Mesenchymal stem cell (in vitro differentiated cells and primary cell): ENCODE measurements around the gene CCDC85C.
A peak's percentile ranks its signal among the peaks of the same experiment; 100 is the strongest.

Source experiments
- DNase-seq: peaks from one replicate; pipeline ENCODE4 v3.0.0-alpha.2; 2013
- H2AFZ ChIP-seq: one replicate; pipeline ENCODE4 v1.6.1; 2013; ENCODE audit warnings: low read depth, mild to moderate bottlenecking, control low read depth, inconsistent platforms, low read length, moderate library complexity
- H2AK5ac ChIP-seq: 2 replicates; pipeline ENCODE4 v1.6.1; 2013; ENCODE audit warnings: low read length, moderate library complexity, mild to moderate bottlenecking, inconsistent platforms; ENCODE audit not compliant: severe bottlenecking
- H2BK120ac ChIP-seq: one replicate; pipeline ENCODE4 v1.6.1; 2013; ENCODE audit warnings: low read depth, mild to moderate bottlenecking, inconsistent platforms, low read length, moderate library complexity
- H2BK12ac ChIP-seq, 2 experiments: one replicate each; pipeline ENCODE4 v1.6.1; 2013; ENCODE audit warnings: inconsistent platforms in 2 of 2, low read length in 2 of 2, mild to moderate bottlenecking in 2 of 2, moderate library complexity in 2 of 2, control low read depth in 1 of 2
- H2BK15ac ChIP-seq: one replicate; pipeline ENCODE4 v1.6.1; 2013; ENCODE audit warnings: mild to moderate bottlenecking, low read depth, inconsistent platforms; ENCODE audit not compliant: poor library complexity, severe bottlenecking
- H2BK5ac ChIP-seq: 2 replicates; pipeline ENCODE4 v1.6.1; 2013; ENCODE audit warnings: low read depth, mild to moderate bottlenecking, low read length, control low read depth, inconsistent platforms; ENCODE audit not compliant: poor library complexity, severe bottlenecking
- H3K14ac ChIP-seq, 2 experiments: one replicate each; pipeline ENCODE4 v1.6.1; 2013; ENCODE audit warnings: inconsistent platforms in 2 of 2, low read length in 2 of 2, control low read depth in 1 of 2, mild to moderate bottlenecking in 1 of 2, moderate library complexity in 1 of 2
- H3K18ac ChIP-seq, 2 experiments: one replicate each; pipeline ENCODE4 v1.6.1; 2013; ENCODE audit warnings: inconsistent platforms in 2 of 2, low read length in 2 of 2, control low read depth in 1 of 2, low read depth in 1 of 2, mild to moderate bottlenecking in 1 of 2
- H3K23ac ChIP-seq, 2 experiments: one replicate each; pipeline ENCODE4 v1.6.1; 2013; ENCODE audit warnings: inconsistent platforms in 2 of 2, low read length in 2 of 2, mild to moderate bottlenecking in 2 of 2, moderate library complexity in 2 of 2, control low read depth in 1 of 2
- H3K27ac ChIP-seq: 2 replicates; pipeline ENCODE4 v1.5.1; 2013; ENCODE audit warnings: mild to moderate bottlenecking, moderate library complexity, low read length, control low read depth, inconsistent platforms; ENCODE audit not compliant: poor library complexity, severe bottlenecking
- H3K27me3 ChIP-seq, 2 experiments: 2 replicates each; pipeline versions ENCODE4 v1.6.1 to v1.7.0; 2013; ENCODE audit warnings: low read length in 2 of 2, mild to moderate bottlenecking in 2 of 2, moderate library complexity in 2 of 2, control low read depth in 1 of 2, inconsistent platforms in 1 of 2; ENCODE audit not compliant: control insufficient read depth in 1 of 2, insufficient read depth in 1 of 2
- H3K36me3 ChIP-seq, 2 experiments: 2 replicates each; pipeline versions ENCODE4 v1.6.1 to v1.7.0; 2013; ENCODE audit warnings: low read length in 2 of 2, control low read depth in 1 of 2, inconsistent platforms in 1 of 2, low read depth in 1 of 2, mild to moderate bottlenecking in 1 of 2; ENCODE audit not compliant: insufficient read depth in 2 of 2, control insufficient read depth in 1 of 2
- H3K4ac ChIP-seq, 2 experiments: one replicate each; pipeline ENCODE4 v1.6.1; 2013; ENCODE audit warnings: inconsistent platforms in 2 of 2, low read length in 2 of 2, mild to moderate bottlenecking in 2 of 2, moderate library complexity in 2 of 2, control low read depth in 1 of 2, low read depth in 1 of 2
- H3K4me1 ChIP-seq: 2 replicates; pipeline ENCODE4 v1.6.1; 2013; ENCODE audit warnings: low read depth, low read length, control low read depth; ENCODE audit not compliant: control insufficient read depth, insufficient read depth
- H3K4me2 ChIP-seq: 2 replicates; pipeline ENCODE4 v1.6.1; 2013; ENCODE audit warnings: low read length, mild to moderate bottlenecking, inconsistent platforms; ENCODE audit not compliant: poor library complexity, severe bottlenecking
- H3K4me3 ChIP-seq, 2 experiments: 2 replicates each; pipeline versions ENCODE4 v1.5.1 to v1.7.0; 2013; ENCODE audit warnings: low read length in 2 of 2, mild to moderate bottlenecking in 2 of 2, control low read depth in 1 of 2, low read depth in 1 of 2; ENCODE audit not compliant: insufficient read depth in 1 of 2
- H3K79me1 ChIP-seq: replicated peaks from 2 replicates; pipeline ENCODE4 v1.6.1; 2013; ENCODE audit warnings: mild to moderate bottlenecking, control low read depth, low read length, inconsistent platforms; ENCODE audit not compliant: poor library complexity, severe bottlenecking
- H3K9ac ChIP-seq: 2 replicates; pipeline ENCODE4 v1.7.0; 2013; ENCODE audit warnings: mild to moderate bottlenecking, low read length, moderate library complexity
- H3K9me3 ChIP-seq: 2 replicates; pipeline ENCODE4 v1.7.0; 2013; ENCODE audit warnings: mild to moderate bottlenecking, low read length; ENCODE audit not compliant: control insufficient read depth
- H4K8ac ChIP-seq: one replicate; pipeline ENCODE4 v1.6.1; 2013; ENCODE audit warnings: inconsistent platforms, mild to moderate bottlenecking, low read length, moderate library complexity
- H4K91ac ChIP-seq: one replicate; pipeline ENCODE4 v1.6.1; 2013; ENCODE audit warnings: mild to moderate bottlenecking, low read length, inconsistent platforms
- WGBS: methylation state at CpG from one replicate; pipeline ENCODE4 v1.1.7; 2013; ENCODE audit warnings: mixed read lengths; 5-methylcytosine and 5-hydroxymethylcytosine counted together

The CCDC85C gene

DNA sequence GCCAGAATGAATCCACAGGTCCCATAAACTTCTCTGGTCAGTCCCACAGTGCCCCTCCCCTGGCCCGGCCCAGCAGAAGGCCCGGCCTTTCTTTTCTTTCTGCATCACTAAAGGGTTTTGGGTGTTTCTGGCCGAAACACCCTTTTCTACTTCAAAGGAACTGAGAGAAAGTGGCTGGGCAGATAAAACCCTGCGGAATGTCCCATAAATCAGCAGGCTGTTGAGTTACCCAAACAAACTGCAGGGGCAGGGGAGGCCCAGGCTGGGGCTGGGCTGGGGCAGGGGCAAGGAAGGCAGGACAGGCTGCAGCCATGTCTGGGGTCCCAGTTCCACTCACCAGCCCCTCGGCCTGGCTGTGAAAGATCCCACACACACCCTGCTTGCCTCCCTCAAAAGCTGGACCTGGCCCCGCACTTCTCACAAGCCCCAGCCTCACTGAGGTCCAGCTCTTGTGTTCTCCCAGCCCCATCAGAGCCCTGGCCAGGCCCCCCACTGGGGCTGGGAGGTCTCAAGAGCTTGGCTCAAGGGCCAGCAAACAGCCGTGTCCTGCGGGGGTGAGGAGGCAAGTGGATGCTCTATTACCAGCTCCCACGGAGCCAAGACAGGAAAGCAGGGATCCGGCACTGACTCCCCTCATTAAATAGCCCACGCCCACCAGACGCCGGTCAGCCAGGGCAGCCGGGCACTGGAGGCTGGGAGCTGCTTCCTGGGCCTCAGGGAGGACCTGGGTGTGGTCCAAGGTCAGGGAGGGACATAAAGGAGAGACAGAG lies 80.9 kb downstream of the CCDC85C start:
- Histone ChIP-seq H3K9me3 (no peaks in the 10 kb centered on the region), H4K8ac (peak overlapping the region; percentile 95), H4K91ac (peak overlapping the region; percentile 85), H2BK120ac (peak overlapping the region; percentile 50), H3K4me1 (peaks cover 50% of the 10 kb centered on the region), H2AK5ac (peak overlapping the region; percentile 67), H2BK5ac (no peak overlapping the region), H3K18ac (peak overlapping the region; percentile 79 to 82), H2BK12ac (peak overlapping the region; percentile 28 to 68), H3K14ac (no peak overlapping the region), H2BK15ac (no peak overlapping the region), H3K79me1 (no peaks in the 10 kb centered on the region), H3K36me3 (no peaks in the 10 kb centered on the region), H3K4me2 (peak overlapping the region; percentile 14), H3K27ac (no peak overlapping the region), H3K27me3 (peaks cover 0 to 5% of the 10 kb centered on the region in 2 experiments), H3K4ac (peak overlapping the region; percentile 49 to 70), H3K23ac (no peak overlapping the region), H3K9ac (peak overlapping the region; percentile 15), H2AFZ (no peak overlapping the region), H3K4me3 (no peak overlapping the region)
- DNase-seq, result peak; percentile 41
- 12% methylated on average over 12 of the region's 14 CpGs for WGBS

DNA sequence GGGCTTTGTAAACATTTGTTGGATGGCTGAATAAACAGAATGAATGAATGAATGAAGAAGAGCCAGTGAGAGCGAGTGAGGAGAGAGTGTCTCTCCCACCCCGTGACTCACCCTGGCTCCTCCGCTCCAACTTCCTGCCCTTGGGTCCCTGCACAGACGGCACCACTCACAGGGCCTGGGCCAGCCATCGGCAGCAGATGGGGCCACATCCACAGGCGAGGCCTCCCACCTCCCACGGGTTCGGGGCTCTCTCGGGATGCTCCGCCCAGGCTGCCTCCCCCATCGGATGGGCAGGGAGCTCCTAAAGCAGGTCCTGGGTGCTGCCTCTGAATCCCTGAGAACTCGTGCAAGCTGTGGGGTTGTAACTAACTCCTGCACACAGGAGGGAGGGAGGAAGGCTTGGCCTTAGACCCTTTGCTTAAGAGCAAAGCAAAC lies 81.5 kb downstream of the CCDC85C start:
- Histone ChIP-seq H3K27me3 (peaks cover 0 to 4% of the 10 kb centered on the region in 2 experiments), H3K9ac (peak overlapping the region; percentile 15)
- WGBS, result 4% methylated on average over 10 of the region's 12 CpGs

DNA sequence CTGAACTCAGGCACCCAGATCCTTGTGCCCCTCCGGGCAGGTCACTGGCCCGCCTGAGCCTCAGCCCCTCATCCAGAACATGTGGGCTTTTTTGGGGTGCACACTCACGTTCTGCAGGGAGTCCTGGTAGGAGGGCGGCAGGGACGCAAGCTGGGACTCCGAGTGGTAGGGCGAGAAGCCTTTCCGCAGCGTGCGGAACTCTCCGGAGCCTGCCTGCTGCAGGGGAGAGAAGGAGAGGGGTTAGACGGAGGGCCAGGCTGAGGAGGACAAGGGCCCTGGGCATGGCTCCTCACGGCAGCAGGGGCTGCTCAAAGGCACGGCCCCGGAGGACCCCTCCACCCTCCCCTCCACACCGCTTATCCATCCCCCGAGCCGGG lies 82.0 kb downstream of the CCDC85C start:
- Histone ChIP-seq H4K91ac (peak overlapping the region; percentile 5), H3K9ac (no peak overlapping the region), H3K18ac (peak overlapping the region in 1 of 2 experiments; percentile 38), H3K4me3 (no peak overlapping the region), H3K9me3 (no peaks in the 10 kb centered on the region), H2BK120ac (no peak overlapping the region), H3K4me1 (peaks cover 44% of the 10 kb centered on the region), H3K79me1 (no peaks in the 10 kb centered on the region), H3K14ac (peak overlapping the region in 1 of 2 experiments; percentile 23), H2AK5ac (no peak overlapping the region), H3K27ac (no peak overlapping the region), H3K4ac (peak overlapping the region in 1 of 2 experiments; percentile 37), H4K8ac (peak overlapping the region; percentile 19), H3K27me3 (peaks cover 0 to 8% of the 10 kb centered on the region in 2 experiments), H3K36me3 (no peaks in the 10 kb centered on the region), H2AFZ (no peak overlapping the region), H2BK12ac (peak overlapping the region; percentile 22 to 48), H3K23ac (no peak overlapping the region), H3K4me2 (no peak overlapping the region), H2BK5ac (no peak overlapping the region), H2BK15ac (peak overlapping the region; percentile 64)
- WGBS, result 89% methylated on average over 12 of the region's 18 CpGs
- DNase-seq, result no peak

More for the DNA sequence above, 81.5 kb downstream of the CCDC85C start:
- H3K27ac ChIP-seq, result no peak overlapping the region
- peak overlapping the region; percentile 49 to 50 for H3K4ac ChIP-seq
- peak; percentile 81 for DNase-seq
- no peak overlapping the region for H3K23ac ChIP-seq
- peaks cover 48% of the 10 kb centered on the region for H3K4me1 ChIP-seq
- peak overlapping the region; percentile 46 for H2BK120ac ChIP-seq
- peak overlapping the region; percentile 95 for H4K8ac ChIP-seq
- no peak overlapping the region for H2BK5ac ChIP-seq
- H3K4me2 ChIP-seq, result no peak overlapping the region
- no peak overlapping the region for H2AFZ ChIP-seq
- H3K36me3 ChIP-seq, result no peaks in the 10 kb centered on the region
- peak overlapping the region; percentile 79 to 82 for H3K18ac ChIP-seq
- no peak overlapping the region for H2AK5ac ChIP-seq
- H2BK15ac ChIP-seq, result no peak overlapping the region
- H3K79me1 ChIP-seq, result no peaks in the 10 kb centered on the region
- H3K4me3 ChIP-seq, result no peak overlapping the region
- H3K9me3 ChIP-seq, result no peaks in the 10 kb centered on the region
- peak overlapping the region in 1 of 2 experiments; percentile 15 for H2BK12ac ChIP-seq
- H3K14ac ChIP-seq, result no peak overlapping the region
- peak overlapping the region; percentile 34 for H4K91ac ChIP-seq

DNA sequence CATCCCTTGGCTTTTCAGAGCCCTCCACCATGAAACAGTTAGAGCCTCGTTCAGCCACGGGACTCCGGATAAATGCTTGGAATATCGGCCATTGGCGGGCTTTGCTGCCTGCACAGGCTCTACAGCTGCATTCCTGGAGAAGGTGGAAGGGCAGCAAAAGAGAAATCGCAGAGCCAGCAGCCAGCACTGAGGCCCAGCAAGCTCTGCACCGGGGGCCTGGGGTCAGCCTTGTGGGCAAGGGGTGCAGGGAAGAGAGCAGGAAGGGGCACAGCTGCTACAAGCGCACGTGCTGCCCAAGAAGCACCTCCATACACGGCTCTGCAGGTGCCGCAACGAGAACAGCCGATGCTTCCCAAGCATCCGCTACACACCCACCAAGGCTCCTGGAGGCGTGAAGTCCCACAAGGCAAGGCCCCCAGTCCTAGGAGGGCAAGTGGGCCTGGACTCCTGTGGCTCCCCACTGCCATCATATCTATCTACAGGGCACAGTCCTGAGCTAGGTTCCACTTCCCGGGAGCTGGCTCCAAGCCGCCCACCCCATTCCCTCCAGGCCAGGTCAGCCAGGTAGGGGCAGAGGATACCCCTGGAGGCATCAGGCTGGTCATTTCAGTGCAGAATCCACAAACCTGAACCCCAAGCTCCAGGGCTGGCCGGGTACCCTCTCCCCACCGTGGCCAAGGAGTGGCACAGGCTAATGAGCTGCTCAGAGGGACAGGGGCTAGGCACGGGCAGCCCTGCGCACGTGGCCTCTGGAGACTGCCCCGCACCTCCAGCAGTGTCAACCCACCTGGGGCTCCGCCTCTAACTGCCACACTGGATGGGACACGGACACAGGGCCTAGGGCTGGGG lies 82.6 kb downstream of the CCDC85C start:
- no peak overlapping the region for H3K23ac ChIP-seq
- no peak overlapping the region for H3K9ac ChIP-seq
- H3K4me1 ChIP-seq, result peaks cover 42% of the 10 kb centered on the region
- 94% methylated on average over 24 of the region's 25 CpGs for WGBS
- no peak overlapping the region for H3K27ac ChIP-seq
- no peak overlapping the region for H2BK120ac ChIP-seq
- H2BK5ac ChIP-seq, result no peak overlapping the region
- no peaks in the 10 kb centered on the region for H3K36me3 ChIP-seq
- H2AFZ ChIP-seq, result no peak overlapping the region
- H3K4me2 ChIP-seq, result no peak overlapping the region
- peak overlapping the region in 1 of 2 experiments; percentile 6 for H3K18ac ChIP-seq
- no peak overlapping the region for H3K4me3 ChIP-seq
- no peaks in the 10 kb centered on the region for H3K79me1 ChIP-seq
- no peaks in the 10 kb centered on the region for H3K9me3 ChIP-seq
- H2BK12ac ChIP-seq, result peak overlapping the region; percentile 22 to 48
- H3K4ac ChIP-seq, result peak overlapping the region in 1 of 2 experiments; percentile 37
- peaks cover 0 to 8% of the 10 kb centered on the region in 2 experiments for H3K27me3 ChIP-seq
- no peak for DNase-seq
- no peak overlapping the region for H4K8ac ChIP-seq
- peak overlapping the region; percentile 34 for H4K91ac ChIP-seq
- no peak overlapping the region for H2AK5ac ChIP-seq
- H2BK15ac ChIP-seq, result peak overlapping the region; percentile 64
- peak overlapping the region in 1 of 2 experiments; percentile 23 for H3K14ac ChIP-seq
